HepG2 (cell line): Measurements from ENCODE around the gene HOXA7. TPM values are rescaled to one million over a fixed set of nuclear protein-coding genes. Genes with fewer than 3 reads are reported as not detected.

ENCODE experiments used
- ARHGAP35 ChIP-seq: sonication (generic); formaldehyde crosslinking; IDR thresholded peaks from 2 replicates; pipeline ENCODE4 v1.9.0; 2022; ENCODE audit warnings: mild to moderate bottlenecking, inconsistent platforms, moderate library complexity, missing genetic modification reagents, borderline replicate concordance
- HIC2 ChIP-seq: sonication (generic); formaldehyde crosslinking; IDR thresholded peaks from 2 replicates; pipeline ENCODE4 v1.9.0; 2022; ENCODE audit warnings: low read depth, missing genetic modification reagents
- HNRNPLL ChIP-seq: fragments of 200-400 bp; formaldehyde crosslinking; IDR thresholded peaks from 2 replicates; pipeline ENCODE4 v1.6.1; 2017; ENCODE audit warnings: mild to moderate bottlenecking, low read depth, low read length; ENCODE audit not compliant: poor library complexity, severe bottlenecking
- HOMEZ ChIP-seq: IDR thresholded peaks from 2 replicates; pipeline ENCODE4 v1.6.1; 2016; ENCODE audit warnings: low read depth
- KAT2B ChIP-seq: fragments of 150-350 bp; IDR thresholded peaks from 2 replicates; pipeline ENCODE4 v1.6.1; 2014; ENCODE audit warnings: low read depth, low read length, borderline replicate concordance
- MAX ChIP-seq: IDR thresholded peaks from 2 replicates; pipeline ENCODE4 v1.6.1; 2012; ENCODE audit warnings: inconsistent platforms
- NFE2L1 ChIP-seq: sonication (generic); formaldehyde crosslinking; IDR thresholded peaks from 2 replicates; pipeline ENCODE4 v1.4.0; 2020; ENCODE audit warnings: missing genetic modification reagents, mild to moderate bottlenecking, borderline replicate concordance
- PPARG ChIP-seq: conservative IDR thresholded peaks from 2 replicates; pipeline ENCODE4 v1.6.1; 2016; ENCODE audit warnings: missing biosample characterization, missing genetic modification reagents
- SAP130 ChIP-seq: IDR thresholded peaks from 2 replicates; pipeline ENCODE4 v1.6.1; 2016; ENCODE audit warnings: low read depth
- TFDP1 ChIP-seq: IDR thresholded peaks from 2 replicates; pipeline ENCODE4 v1.6.1; 2016; ENCODE audit warnings: missing compliant biosample characterization, missing genetic modification reagents, borderline replicate concordance
- ZNF10 ChIP-seq: sonication (generic); formaldehyde crosslinking; IDR thresholded peaks from 2 replicates; pipeline ENCODE4 v1.4.0; 2020; ENCODE audit warnings: mild to moderate bottlenecking, low read depth, missing genetic modification reagents, borderline replicate concordance
- ZNF556 ChIP-seq: sonication (generic); formaldehyde crosslinking; IDR thresholded peaks from 2 replicates; pipeline ENCODE4 v1.4.0; 2020; ENCODE audit warnings: mild to moderate bottlenecking, missing genetic modification reagents, borderline replicate concordance
- polyA plus RNA-seq, 8 experiments: library from polyadenylated mRNA; depleted of rRNA in 3 of 8; stranded (reverse) in 7 of 8; unstranded in 1 of 8; fragments of >200 nt; fragmentation: Illumina TruSeq in 4 of 8; extraction: Trizol in 4 of 8; gene quantifications; 2 replicates each; pipeline versions ENCODE4 v1.2.1 to v1.2.3, GENCODE V29; 2011 to 2016; ENCODE audit warnings: low read depth in 4 of 8, missing spikeins in 1 of 8, mixed read lengths in 1 of 8; ENCODE audit not compliant: insufficient read depth in 1 of 8
- total RNA-seq, 5 experiments: library from RNA; depleted of rRNA; stranded (reverse); fragments of >200 nt; fragmentation: Illumina TruSeq; extraction: Trizol; gene quantifications; 2 replicates each; pipeline ENCODE4 v1.2.3, GENCODE V29; 2016; ENCODE audit warnings: low read depth in 1 of 5
- TF ChIP-seq, protein P1 (sequence below): sonication (generic); formaldehyde crosslinking; IDR thresholded peaks from 2 replicates; pipeline ENCODE4 v1.8.0; 2022; ENCODE audit warnings: mild to moderate bottlenecking, missing genetic modification reagents
- TF ChIP-seq, protein P2 (sequence below): sonication (generic); formaldehyde crosslinking; IDR thresholded peaks from 2 replicates; pipeline ENCODE4 v1.4.0; 2020; ENCODE audit warnings: mild to moderate bottlenecking, low read depth, missing genetic modification reagents
- TF ChIP-seq, protein P3 (sequence below): sonication (generic); formaldehyde crosslinking; IDR thresholded peaks from 2 replicates; pipeline ENCODE4 v1.5.0; 2020; ENCODE audit warnings: mild to moderate bottlenecking, missing genetic modification reagents, moderate library complexity
- TF ChIP-seq, protein P4 (sequence below): sonication (generic); formaldehyde crosslinking; IDR thresholded peaks from 2 replicates; pipeline ENCODE4 v1.8.0; 2022; ENCODE audit warnings: mild to moderate bottlenecking, missing genetic modification reagents, borderline replicate concordance

HOXA7 gene
- total and polyA plus RNA-seq, 2 of the 13 experiments (the other 11 are each of a cell fraction or from before 2014, with no cell fraction given), result 0.05 TPM; not detected in 1

GRCh38 chr7:27199849-27200760 lies 43.6 kb upstream of the HOXA7 start, which contains the start of gene HOXA13 (continued):
- TF ChIP-seq HNRNPLL (peak; percentile 82), ARHGAP35 (CRISPR knock-in tag) (0 out of 2 replicates have a peak, but pooled peaks have one; percentile 63), PPARG (CRISPR knock-in tag) (no peak), TFDP1 (CRISPR knock-in tag) (peak; percentile 37; the same call in 1 of the 2 replicates), MAX (peak; percentile 45; the same call in 1 of the 2 replicates), NFE2L1 (CRISPR knock-in tag) (no peak), ZNF10 (no peak), ZNF556 (no peak), HOMEZ (CRISPR knock-in tag) (no peak), HIC2 (no peak), KAT2B (no peak), SAP130 (CRISPR knock-in tag) (peak; percentile 17; the same call in 1 of the 2 replicates)
- TF ChIP-seq, protein P1, sequence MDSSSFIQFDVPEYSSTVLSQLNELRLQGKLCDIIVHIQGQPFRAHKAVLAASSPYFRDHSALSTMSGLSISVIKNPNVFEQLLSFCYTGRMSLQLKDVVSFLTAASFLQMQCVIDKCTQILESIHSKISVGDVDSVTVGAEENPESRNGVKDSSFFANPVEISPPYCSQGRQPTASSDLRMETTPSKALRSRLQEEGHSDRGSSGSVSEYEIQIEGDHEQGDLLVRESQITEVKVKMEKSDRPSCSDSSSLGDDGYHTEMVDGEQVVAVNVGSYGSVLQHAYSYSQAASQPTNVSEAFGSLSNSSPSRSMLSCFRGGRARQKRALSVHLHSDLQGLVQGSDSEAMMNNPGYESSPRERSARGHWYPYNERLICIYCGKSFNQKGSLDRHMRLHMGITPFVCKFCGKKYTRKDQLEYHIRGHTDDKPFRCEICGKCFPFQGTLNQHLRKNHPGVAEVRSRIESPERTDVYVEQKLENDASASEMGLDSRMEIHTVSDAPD (CRISPR knock-in tag), result no peak
- TF ChIP-seq, protein P2, sequence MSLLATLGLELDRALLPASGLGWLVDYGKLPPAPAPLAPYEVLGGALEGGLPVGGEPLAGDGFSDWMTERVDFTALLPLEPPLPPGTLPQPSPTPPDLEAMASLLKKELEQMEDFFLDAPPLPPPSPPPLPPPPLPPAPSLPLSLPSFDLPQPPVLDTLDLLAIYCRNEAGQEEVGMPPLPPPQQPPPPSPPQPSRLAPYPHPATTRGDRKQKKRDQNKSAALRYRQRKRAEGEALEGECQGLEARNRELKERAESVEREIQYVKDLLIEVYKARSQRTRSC (CRISPR knock-in tag), result no peak
- TF ChIP-seq, protein P3, sequence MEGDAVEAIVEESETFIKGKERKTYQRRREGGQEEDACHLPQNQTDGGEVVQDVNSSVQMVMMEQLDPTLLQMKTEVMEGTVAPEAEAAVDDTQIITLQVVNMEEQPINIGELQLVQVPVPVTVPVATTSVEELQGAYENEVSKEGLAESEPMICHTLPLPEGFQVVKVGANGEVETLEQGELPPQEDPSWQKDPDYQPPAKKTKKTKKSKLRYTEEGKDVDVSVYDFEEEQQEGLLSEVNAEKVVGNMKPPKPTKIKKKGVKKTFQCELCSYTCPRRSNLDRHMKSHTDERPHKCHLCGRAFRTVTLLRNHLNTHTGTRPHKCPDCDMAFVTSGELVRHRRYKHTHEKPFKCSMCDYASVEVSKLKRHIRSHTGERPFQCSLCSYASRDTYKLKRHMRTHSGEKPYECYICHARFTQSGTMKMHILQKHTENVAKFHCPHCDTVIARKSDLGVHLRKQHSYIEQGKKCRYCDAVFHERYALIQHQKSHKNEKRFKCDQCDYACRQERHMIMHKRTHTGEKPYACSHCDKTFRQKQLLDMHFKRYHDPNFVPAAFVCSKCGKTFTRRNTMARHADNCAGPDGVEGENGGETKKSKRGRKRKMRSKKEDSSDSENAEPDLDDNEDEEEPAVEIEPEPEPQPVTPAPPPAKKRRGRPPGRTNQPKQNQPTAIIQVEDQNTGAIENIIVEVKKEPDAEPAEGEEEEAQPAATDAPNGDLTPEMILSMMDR (CRISPR knock-in tag), result no peak
- TF ChIP-seq, protein P4, sequence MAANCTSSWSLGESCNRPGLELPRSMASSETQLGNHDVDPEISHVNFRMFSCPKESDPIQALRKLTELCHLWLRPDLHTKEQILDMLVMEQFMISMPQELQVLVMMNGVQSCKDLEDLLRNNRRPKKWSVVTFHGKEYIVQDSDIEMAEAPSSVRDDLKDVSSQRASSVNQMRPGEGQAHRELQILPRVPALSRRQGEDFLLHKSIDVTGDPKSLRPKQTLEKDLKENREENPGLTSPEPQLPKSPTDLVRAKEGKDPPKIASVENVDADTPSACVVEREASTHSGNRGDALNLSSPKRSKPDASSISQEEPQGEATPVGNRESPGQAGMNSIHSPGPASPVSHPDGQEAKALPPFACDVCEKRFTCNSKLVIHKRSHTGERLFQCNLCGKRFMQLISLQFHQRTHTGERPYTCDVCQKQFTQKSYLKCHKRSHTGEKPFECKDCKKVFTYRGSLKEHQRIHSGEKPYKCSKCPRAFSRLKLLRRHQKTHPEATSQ (CRISPR knock-in tag), result no peak
